ENCODE data around the gene SMAD9.
"Not testable (repeated sequence)": the region's sequence is repeated elsewhere in the genome, so short reads cannot be mapped to it uniquely, and the experiment has no call there.

The SMAD9 gene

GRCh38 chr13:36910545-36910944, 9.5 kb downstream of the SMAD9 start:
- no peak for DNase-seq

- no peak for DNase-seq
Measured at GRCh38 chr13:36907821-36908220, 12.2 kb downstream of the SMAD9 start.

GRCh38 chr13:36907266-36907665, 12.8 kb downstream of the SMAD9 start:
- no peak for DNase-seq

GRCh38 chr13:36905944-36906343, 14.1 kb downstream of the SMAD9 start:
- DNase-seq: no peak

GRCh38 chr13:36903925-36904595, 16.0 kb downstream of the SMAD9 start:
- no peak for DNase-seq

- no peak for DNase-seq
Measured at GRCh38 chr13:36897054-36897616, 22.9 kb downstream of the SMAD9 start.

GRCh38 chr13:36891752-36892151, 28.3 kb downstream of the SMAD9 start:
- DNase-seq: no peak

GRCh38 chr13:36888645-36889044, 31.4 kb downstream of the SMAD9 start:
- no peak for DNase-seq

GRCh38 chr13:36887758-36888521, 32.1 kb downstream of the SMAD9 start:
- DNase-seq: no peak

GRCh38 chr13:36885901-36886300, 34.1 kb downstream of the SMAD9 start:
- DNase-seq: no peak

- no peak for DNase-seq
Measured at GRCh38 chr13:36884235-36884634, 35.8 kb downstream of the SMAD9 start.

- DNase-seq: no peak
Measured at GRCh38 chr13:36883824-36884223, 36.2 kb downstream of the SMAD9 start.

- DNase-seq: not testable (repeated sequence)
Measured at GRCh38 chr13:36883392-36883791, 36.6 kb downstream of the SMAD9 start.

GRCh38 chr13:36882829-36883390, 37.1 kb downstream of the SMAD9 start:
- no peak for DNase-seq

GRCh38 chr13:36880961-36881360, 39.1 kb downstream of the SMAD9 start:
- DNase-seq: no peak

- no peak for DNase-seq
Measured at GRCh38 chr13:36879218-36879938, 40.7 kb downstream of the SMAD9 start.

- DNase-seq: no peak
Measured at GRCh38 chr13:36875961-36876360, 44.1 kb downstream of the SMAD9 start.

- no peak for DNase-seq
Measured at GRCh38 chr13:36875431-36875830, 44.6 kb downstream of the SMAD9 start.

GRCh38 chr13:36872621-36873020, 47.4 kb downstream of the SMAD9 start:
- DNase-seq: no peak

- no peak for DNase-seq
Measured at GRCh38 chr13:36870050-36870692, 49.9 kb downstream of the SMAD9 start.

- no peak for DNase-seq
Measured at GRCh38 chr13:36866232-36866631, 53.8 kb downstream of the SMAD9 start.

- no peak for DNase-seq
Measured at GRCh38 chr13:36865265-36865664, 54.8 kb downstream of the SMAD9 start.

GRCh38 chr13:36862722-36863121, 57.3 kb downstream of the SMAD9 start:
- no peak for DNase-seq
